IMR-90 (cell line): ENCODE data around the gene RBBP6.

Experiments
- POLR2A ChIP-seq: IDR thresholded peaks from 2 replicates; pipeline ENCODE4 v1.6.1; 2012; ENCODE audit warnings: mild to moderate bottlenecking, low read depth, low read length
- RAD21 ChIP-seq: IDR thresholded peaks from 2 replicates; pipeline ENCODE4 v1.6.1; 2012; ENCODE audit warnings: low read length, improper control_type of control experiment
- TF ChIP-seq, protein P1 (sequence below): conservative IDR thresholded peaks from 2 replicates; pipeline ENCODE4 v1.5.1; 2012; ENCODE audit warnings: mild to moderate bottlenecking, low read depth, low read length, improper control_type of control experiment

DNA sequence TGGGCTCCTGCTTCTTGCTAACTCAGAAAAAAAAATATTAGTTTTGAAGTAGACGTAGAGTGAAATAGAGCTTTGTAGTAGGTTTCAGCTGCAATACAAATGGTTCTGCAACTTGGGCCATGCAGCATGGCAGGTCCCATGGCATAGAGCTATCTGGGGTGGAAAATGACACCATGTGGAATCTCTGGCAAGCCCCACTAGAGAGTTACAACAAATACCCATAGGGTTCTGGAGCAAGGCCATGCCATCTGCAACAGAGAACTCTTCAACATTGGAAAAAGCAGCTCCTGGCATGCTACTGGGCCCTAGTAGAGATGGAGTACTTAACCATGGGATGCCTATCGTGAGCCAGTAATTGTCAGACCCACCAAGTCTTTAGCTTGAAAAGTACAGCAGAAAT is 25.3 kb upstream of the RBBP6 start:
- no peak for TF ChIP-seq POLR2A
- TF ChIP-seq, protein P1, sequence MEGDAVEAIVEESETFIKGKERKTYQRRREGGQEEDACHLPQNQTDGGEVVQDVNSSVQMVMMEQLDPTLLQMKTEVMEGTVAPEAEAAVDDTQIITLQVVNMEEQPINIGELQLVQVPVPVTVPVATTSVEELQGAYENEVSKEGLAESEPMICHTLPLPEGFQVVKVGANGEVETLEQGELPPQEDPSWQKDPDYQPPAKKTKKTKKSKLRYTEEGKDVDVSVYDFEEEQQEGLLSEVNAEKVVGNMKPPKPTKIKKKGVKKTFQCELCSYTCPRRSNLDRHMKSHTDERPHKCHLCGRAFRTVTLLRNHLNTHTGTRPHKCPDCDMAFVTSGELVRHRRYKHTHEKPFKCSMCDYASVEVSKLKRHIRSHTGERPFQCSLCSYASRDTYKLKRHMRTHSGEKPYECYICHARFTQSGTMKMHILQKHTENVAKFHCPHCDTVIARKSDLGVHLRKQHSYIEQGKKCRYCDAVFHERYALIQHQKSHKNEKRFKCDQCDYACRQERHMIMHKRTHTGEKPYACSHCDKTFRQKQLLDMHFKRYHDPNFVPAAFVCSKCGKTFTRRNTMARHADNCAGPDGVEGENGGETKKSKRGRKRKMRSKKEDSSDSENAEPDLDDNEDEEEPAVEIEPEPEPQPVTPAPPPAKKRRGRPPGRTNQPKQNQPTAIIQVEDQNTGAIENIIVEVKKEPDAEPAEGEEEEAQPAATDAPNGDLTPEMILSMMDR, result no peak
- no peak for TF ChIP-seq RAD21
